K562 (cell line): ENCODE results near the gene AOC1. TPM values are rescaled to one million over a fixed set of nuclear protein-coding genes. Genes with fewer than 3 reads are reported as not detected.

Experiments used
- ATAC-seq: fragments of 200-7000 bp; cut with Tn5 transposase; 3 replicates; pipeline ENCODE4 v1.9.1; 2020; ENCODE audit warnings: moderate library complexity
- BruUV-seq: library from RNA; stranded (reverse); fragments of 400-500 nt; replicated peaks from 2 replicates; lab custom pipeline; 2021; lab: Mats Ljungman, UMichigan
- CTCF ChIA-PET: fragments of 300-600 bp; formaldehyde crosslinking; extraction: SDS; loops from one replicate; lab custom pipeline; 2021; ENCODE audit warnings: low intra/inter-chr PET ratio; lab: Yijun Ruan, JAX
- POLR2A ChIA-PET: fragments of 300-600, 350-650 bp; sonication (Branson Sonifier 250); formaldehyde crosslinking; extraction: SDS; loops from one replicate; lab custom pipeline; 2021; ENCODE audit warnings: antibody characterized with exemption, inconsistent platforms; lab: Yijun Ruan, JAX
- DNase-seq, 4 experiments: peaks; one replicate each; pipeline versions ENCODE4 v3.0.0 to v3.0.0-alpha.2; 2011 to 2018; ENCODE audit warnings: low spot score in 3 of 4, mixed read lengths in 3 of 4; ENCODE audit errors: extremely low read depth in 1 of 4
- FAIRE-seq: peaks from 2 replicates; lab custom pipeline; 2011; peaks lifted over from hg19 to GRCh38; lab: Jason Lieb, UNC
- H2AFZ ChIP-seq: 2 replicates; pipeline ENCODE4 v1.6.0; 2011; ENCODE audit warnings: low read depth, low read length, control low read depth, inconsistent platforms
- H3K27ac ChIP-seq: fragments of 200-600 bp; 3 replicates; pipeline ENCODE4 v1.8.0; 2011; ENCODE audit warnings: low read depth, mild to moderate bottlenecking, control low read depth, inconsistent platforms, low read length, moderate library complexity, mixed read lengths; ENCODE audit errors: extremely low read depth
- H3K27me3 ChIP-seq, 2 experiments: fragments of 300-600 bp in 1 of 2; 2 replicates in 1 of 2; 3 replicates in 1 of 2; pipeline versions ENCODE4 v1.6.0 to v1.8.0; 2011; ENCODE audit warnings: inconsistent platforms in 2 of 2, low read length in 2 of 2, mild to moderate bottlenecking in 1 of 2, mixed read lengths in 1 of 2, moderate library complexity in 1 of 2; ENCODE audit not compliant: control insufficient read depth in 2 of 2, insufficient read depth in 2 of 2
- H3K36me3 ChIP-seq: fragments of 300-600 bp; 3 replicates; pipeline ENCODE4 v1.8.0; 2011; ENCODE audit warnings: mild to moderate bottlenecking, low read length, inconsistent platforms; ENCODE audit not compliant: control insufficient read depth, insufficient read depth
- H3K4me1 ChIP-seq, 2 experiments: fragments of 200-600 bp in 1 of 2; replicated peaks in 1 of 2; 2 replicates in 1 of 2; 3 replicates in 1 of 2; pipeline versions ENCODE4 v1.5.1 to v1.8.0; 2011; ENCODE audit warnings: inconsistent platforms in 2 of 2, low read length in 2 of 2, mild to moderate bottlenecking in 1 of 2, mixed read lengths in 1 of 2, moderate library complexity in 1 of 2; ENCODE audit not compliant: control insufficient read depth in 2 of 2, insufficient read depth in 2 of 2
- H3K4me2 ChIP-seq: 2 replicates; pipeline ENCODE4 v1.6.1; 2011; ENCODE audit warnings: low read length, control low read depth, inconsistent platforms, mixed read lengths; ENCODE audit not compliant: insufficient read depth
- H3K4me3 ChIP-seq: fragments of 200-600 bp; sonication (generic), shearing (Covaris generic); 2 replicates; pipeline ENCODE4 v1.5.1; 2016; ENCODE audit warnings: control low read depth, inconsistent platforms
- H3K79me2 ChIP-seq: fragments of 200-600 bp; 3 replicates; pipeline ENCODE4 v1.8.0; 2011; ENCODE audit warnings: low read length, inconsistent platforms; ENCODE audit not compliant: control insufficient read depth, insufficient read depth
- H3K9ac ChIP-seq, 2 experiments: 2 replicates each; pipeline versions ENCODE4 v1.6.0 to v1.6.1; 2011; ENCODE audit warnings: low read depth in 2 of 2, low read length in 2 of 2, control low read depth in 1 of 2, inconsistent platforms in 1 of 2, mild to moderate bottlenecking in 1 of 2, mixed read lengths in 1 of 2; ENCODE audit not compliant: insufficient read depth in 1 of 2
- H3K9me1 ChIP-seq: one replicate; pipeline ENCODE4 v1.6.0; 2011; ENCODE audit warnings: inconsistent platforms, mild to moderate bottlenecking, low read length, moderate library complexity; ENCODE audit not compliant: control insufficient read depth, insufficient read depth
- H3K9me3 ChIP-seq: replicated peaks from 2 replicates; pipeline ENCODE4 v1.5.1; 2011; ENCODE audit warnings: low read depth, low read length, inconsistent platforms; ENCODE audit not compliant: control insufficient read depth, insufficient read depth
- H4K20me1 ChIP-seq: replicated peaks from 2 replicates; pipeline ENCODE4 v1.6.1; 2011; ENCODE audit warnings: low read length, inconsistent platforms, mixed read lengths; ENCODE audit not compliant: control insufficient read depth, insufficient read depth
- DACH1 ChIP-seq: fragments of 450-650 bp; IDR thresholded peaks from 2 replicates; pipeline ENCODE4 v1.6.1; 2018; ENCODE audit not compliant: partially characterized antibody
- HOXB6 ChIP-seq: fragments of 250-450 bp; sonication (Bioruptor Pico); IDR thresholded peaks from 2 replicates; pipeline ENCODE4 v1.5.1; 2022; ENCODE audit warnings: mild to moderate bottlenecking, borderline replicate concordance
- NFXL1 ChIP-seq: fragments of 450-650 bp; formaldehyde crosslinking; IDR thresholded peaks from 2 replicates; pipeline ENCODE4 v1.4.0; 2021; ENCODE audit warnings: mild to moderate bottlenecking
- NR2C1 ChIP-seq, 2 experiments: fragments of 450-650 bp; IDR thresholded peaks; 2 replicates each; pipeline ENCODE4 v1.6.1; 2017; ENCODE audit warnings: mild to moderate bottlenecking in 2 of 2, antibody characterized with exemption in 1 of 2, inconsistent platforms in 1 of 2, missing compliant biosample characterization in 1 of 2, missing genetic modification characterization in 1 of 2
- RAD21 ChIP-seq, 2 experiments: fragments of 250-450 bp in 1 of 2; fragments of 450-650 bp in 1 of 2; sonication (Bioruptor Pico) in 1 of 2; formaldehyde crosslinking in 1 of 2; IDR thresholded peaks in 1 of 2; conservative IDR thresholded peaks in 1 of 2; 2 replicates each; pipeline versions ENCODE4 v1.4.0 to v1.8.0; 2020 to 2022; ENCODE audit warnings: mild to moderate bottlenecking in 2 of 2, moderate library complexity in 1 of 2
- RUNX1 ChIP-seq: sonication (generic); IDR thresholded peaks from 2 replicates; pipeline ENCODE4 v1.6.1; 2016; ENCODE audit warnings: antibody characterized with exemption, low read depth
- UBTF ChIP-seq, 2 experiments: IDR thresholded peaks; 2 replicates each; pipeline ENCODE4 v1.6.1; 2012; ENCODE audit warnings: improper control_type of control experiment in 2 of 2, low read depth in 2 of 2, low read length in 2 of 2, borderline replicate concordance in 1 of 2
- ZNF324 ChIP-seq: fragments of 250-450 bp; sonication (Bioruptor Pico); IDR thresholded peaks from 2 replicates; pipeline ENCODE4 v1.4.0; 2020; ENCODE audit warnings: mild to moderate bottlenecking
- WGBS: fragments of 100-300 bp; shearing (Covaris generic); methylation state at CpG from one replicate; pipeline ENCODE4 v1.1.6; 2016; ENCODE audit warnings: low coverage, mixed read lengths; ENCODE audit not compliant: insufficient coverage; ENCODE audit errors: missing lambda C conversion rate; 5-methylcytosine and 5-hydroxymethylcytosine counted together
- in situ Hi-C: fragments of 300-500 bp; cut with MboI; formaldehyde crosslinking; loops from 4 replicates; pipeline ENCODE4 v1.15.0; 2018; ENCODE audit warnings: inconsistent platforms, mixed read lengths
- intact Hi-C: fragments of 100-400 bp; cut with micrococcal nuclease; formaldehyde crosslinking; loops from 2 replicates; pipeline ENCODE4 v1.14.2; 2022
- polyA plus RNA-seq, 8 experiments: library from polyadenylated mRNA; depleted of rRNA in 4 of 8; stranded (reverse) in 5 of 8; unstranded in 3 of 8; fragments of >200 nt; fragmentation: Nextera tagmentation in 2 of 8; fragmentation: Illumina TruSeq in 1 of 8; extraction: Ambion mirVana in 2 of 8; extraction: Trizol in 1 of 8; gene quantifications; 2 replicates each; pipeline versions ENCODE4 v1.2.1 to v1.2.3, GENCODE V29; 2011 to 2014; ENCODE audit warnings: inconsistent platforms in 1 of 8, missing spikeins in 1 of 8
- total RNA-seq, 7 experiments: library from RNA; depleted of rRNA in 6 of 7; stranded (reverse); fragments of >200 nt in 6 of 7; fragmentation: Illumina TruSeq in 2 of 7; extraction: Trizol in 2 of 7; gene quantifications; 2 replicates each; pipeline versions ENCODE4 v1.2.1 to v1.2.3, GENCODE V29; 2011 to 2021; ENCODE audit warnings: low replicate concordance in 1 of 7
- TF ChIP-seq, protein P1 (sequence below): IDR thresholded peaks from 2 replicates; pipeline ENCODE4 v1.6.1; 2011; ENCODE audit not compliant: insufficient read length; ENCODE audit errors: extremely low read depth
- TF ChIP-seq, protein P2 (sequence below), 3 experiments: IDR thresholded peaks in 2 of 3; conservative IDR thresholded peaks in 1 of 3; 2 replicates each; pipeline ENCODE4 v1.5.1; 2011 to 2012; ENCODE audit warnings: low read length in 3 of 3, mild to moderate bottlenecking in 3 of 3, control low read depth in 2 of 3, improper control_type of control experiment in 1 of 3, inconsistent platforms in 1 of 3, low read depth in 1 of 3, mixed read lengths in 1 of 3, moderate library complexity in 1 of 3; ENCODE audit not compliant: insufficient read depth in 2 of 3

AOC1 gene
- total and polyA plus RNA-seq, 9 of the 15 experiments (the other 6 are each of a cell fraction or from before 2014, with no cell fraction given): not detected

DNA sequence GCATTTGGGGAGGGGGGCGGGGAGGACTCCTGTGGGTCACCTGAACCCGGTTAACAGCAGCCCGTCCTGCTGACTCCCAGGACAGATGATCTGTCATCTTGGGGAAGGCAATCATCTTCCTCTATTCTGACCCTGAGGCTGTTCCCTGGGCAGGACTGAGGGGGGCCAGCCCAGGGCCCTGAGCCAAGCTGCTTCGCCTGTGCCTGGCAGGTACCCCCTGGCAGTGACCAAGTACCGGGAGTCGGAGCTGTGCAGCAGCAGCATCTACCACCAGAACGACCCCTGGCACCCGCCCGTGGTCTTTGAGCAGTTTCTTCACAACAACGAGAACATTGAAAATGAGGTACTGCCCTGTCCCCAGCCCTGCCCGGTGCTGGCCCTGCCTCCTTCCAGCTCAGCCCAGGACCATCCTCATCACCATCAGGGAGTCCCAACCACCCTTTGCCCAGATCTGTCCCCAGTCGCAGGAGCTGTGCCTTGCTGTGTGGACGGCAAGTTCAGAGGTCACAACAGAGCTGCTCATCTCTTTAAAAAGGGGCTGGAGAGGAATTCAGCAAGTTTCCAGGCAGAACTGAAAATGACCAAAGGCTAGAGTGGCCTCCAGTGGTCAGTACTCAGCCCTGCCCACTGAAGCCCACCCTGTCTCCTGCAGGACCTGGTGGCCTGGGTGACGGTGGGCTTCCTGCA is 8.1 kb downstream of the AOC1 start:
- no peaks in the 10 kb centered on the region for H3K9me3 ChIP-seq
- peaks cover 0 to 11% of the 10 kb centered on the region in 2 experiments; a peak in 1 of 5 replicates for H3K4me1 ChIP-seq
- ATAC-seq (peak; percentile 38), FAIRE-seq (no peak), DNase-seq (no peak)
- no peaks in the 10 kb centered on the region for H3K36me3 ChIP-seq
- intact Hi-C loops (no loop called here), in situ Hi-C loops (no loop called here)
- POLR2A ChIA-PET: interaction anchor here (0.5 to 2.2 kb wide), 2 partner anchors 11 to 110 kb away, joined by 3 to 7 read pairs; no protein-coding TSS in a partner anchor
- CTCF ChIA-PET: interaction anchor here (2.2 kb wide), 1 partner anchor 82 kb away, joined by 11 read pairs; no protein-coding TSS in a partner anchor
- peak overlapping the region in 1 of 2 experiments; percentile 15; a peak in 1 of 4 replicates for H3K9ac ChIP-seq
- H3K9me1 ChIP-seq: no peaks in the 10 kb centered on the region
- 2% methylated on average over 14 of the region's 14 CpGs for WGBS
- BruUV-seq: no TSS peak
- no peak overlapping the region for H3K27ac ChIP-seq
- no peak overlapping the region for H3K4me2 ChIP-seq
- H4K20me1 ChIP-seq: no peaks in the 10 kb centered on the region
- no peak overlapping the region for H2AFZ ChIP-seq
- no peaks in the 10 kb centered on the region for H3K79me2 ChIP-seq
- peaks cover 66 to 99% of the 10 kb centered on the region in 2 experiments for H3K27me3 ChIP-seq
- H3K4me3 ChIP-seq: no peak overlapping the region
- TF ChIP-seq, protein P1, sequence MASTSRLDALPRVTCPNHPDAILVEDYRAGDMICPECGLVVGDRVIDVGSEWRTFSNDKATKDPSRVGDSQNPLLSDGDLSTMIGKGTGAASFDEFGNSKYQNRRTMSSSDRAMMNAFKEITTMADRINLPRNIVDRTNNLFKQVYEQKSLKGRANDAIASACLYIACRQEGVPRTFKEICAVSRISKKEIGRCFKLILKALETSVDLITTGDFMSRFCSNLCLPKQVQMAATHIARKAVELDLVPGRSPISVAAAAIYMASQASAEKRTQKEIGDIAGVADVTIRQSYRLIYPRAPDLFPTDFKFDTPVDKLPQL: no peak
- TF ChIP-seq RAD21 (CRISPR knock-in tag; conservative IDR thresholded peaks at IDR 0.05 in 1 of 2, IDR thresholded peaks at IDR 0.05 in 1 of 2) (peak in 1 of 2 experiments; percentile 38; a peak in 1 of 4 replicates), NR2C1 (IDR thresholded peaks at IDR 0.05) (no peak), NR2C1 (tag; IDR thresholded peaks at IDR 0.05) (peak; percentile 39; the same call in 1 of the 2 replicates), DACH1 (no peak), NFXL1 (CRISPR knock-in tag) (no peak), ZNF324 (CRISPR knock-in tag) (no peak), HOXB6 (CRISPR knock-in tag) (no peak), UBTF (IDR thresholded peaks at IDR 0.05; ENCODE audit: borderline replicate concordance in 1 of 2, low read depth in 2 of 2, low read length in 2 of 2) (no peak), RUNX1 (no peak)
- TF ChIP-seq, protein P2, sequence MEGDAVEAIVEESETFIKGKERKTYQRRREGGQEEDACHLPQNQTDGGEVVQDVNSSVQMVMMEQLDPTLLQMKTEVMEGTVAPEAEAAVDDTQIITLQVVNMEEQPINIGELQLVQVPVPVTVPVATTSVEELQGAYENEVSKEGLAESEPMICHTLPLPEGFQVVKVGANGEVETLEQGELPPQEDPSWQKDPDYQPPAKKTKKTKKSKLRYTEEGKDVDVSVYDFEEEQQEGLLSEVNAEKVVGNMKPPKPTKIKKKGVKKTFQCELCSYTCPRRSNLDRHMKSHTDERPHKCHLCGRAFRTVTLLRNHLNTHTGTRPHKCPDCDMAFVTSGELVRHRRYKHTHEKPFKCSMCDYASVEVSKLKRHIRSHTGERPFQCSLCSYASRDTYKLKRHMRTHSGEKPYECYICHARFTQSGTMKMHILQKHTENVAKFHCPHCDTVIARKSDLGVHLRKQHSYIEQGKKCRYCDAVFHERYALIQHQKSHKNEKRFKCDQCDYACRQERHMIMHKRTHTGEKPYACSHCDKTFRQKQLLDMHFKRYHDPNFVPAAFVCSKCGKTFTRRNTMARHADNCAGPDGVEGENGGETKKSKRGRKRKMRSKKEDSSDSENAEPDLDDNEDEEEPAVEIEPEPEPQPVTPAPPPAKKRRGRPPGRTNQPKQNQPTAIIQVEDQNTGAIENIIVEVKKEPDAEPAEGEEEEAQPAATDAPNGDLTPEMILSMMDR (IDR thresholded peaks at IDR 0.05 in 2 of 3, conservative IDR thresholded peaks at IDR 0.05 in 1 of 3; ENCODE audit: insufficient read depth in 2 of 3, low read depth in 1 of 3, low read length in 3 of 3): peak in 1 of 3 experiments; percentile 8; a peak in 1 of 6 replicates
